ENCODE results near the gene PCDHGC5. TPM values are rescaled to one million over a fixed set of nuclear protein-coding genes. Genes with fewer than 3 reads are reported as not detected.

PCDHGC5 gene
- total and polyA plus RNA-seq, 2 donors (not counting 1 experiment from before 2014, with no cell fraction given) = 0.10 to 0.67 TPM

GRCh38 chr5:141494761-141495452 lies 6.0 kb downstream of the PCDHGC5 start:
- ChIA-PET POLR2A (no interaction called here), CTCF (interaction anchor here (0.7 to 2.7 kb wide), 2 partner anchors 18 to 124 kb away, joined by 3 to 13 read pairs; partner anchors contain the start of gene DIAPH1)
- no peaks in the 10 kb centered on the region for H3K36me3 ChIP-seq (replicated peaks in 1 of 2; ENCODE audit: control extremely low read depth in 1 of 2, control insufficient read depth in 1 of 2, extremely low read depth in 1 of 2, insufficient read depth in 2 of 2, low read length in 1 of 2)
- intact Hi-C loops (cut with micrococcal nuclease) = no loop called here
- peaks cover 18% of the 10 kb centered on the region for H3K4me1 Mint-ChIP-seq
- H3K27me3 Mint-ChIP-seq = peaks cover 34% of the 10 kb centered on the region
- no peak overlapping the region for H3K27ac ChIP-seq (ENCODE audit: low read length in 2 of 2)
- peaks cover 0 to 48% (median 18%) of the 10 kb centered on the region in 4 experiments for H3K27me3 ChIP-seq (replicated peaks in 1 of 4; ENCODE audit: control extremely low read depth in 1 of 4, control insufficient read depth in 3 of 4, insufficient read depth in 4 of 4, low read length in 3 of 4)
- 42% methylated on average over 19 of the region's 22 CpGs for WGBS (ENCODE audit: insufficient coverage)
- H3K9me3 ChIP-seq (ENCODE audit: control extremely low read depth in 1 of 3, control insufficient read depth in 2 of 3, insufficient read depth in 1 of 3, low read length in 2 of 3) = peaks cover 0 to 16% (median 0%) of the 10 kb centered on the region in 3 donors
- no peak overlapping the region for H3K4me3 Mint-ChIP-seq
- TF ChIP-seq EZH2 (IDR thresholded peaks at IDR 0.05; ENCODE audit: borderline replicate concordance, insufficient read depth, low read depth, low read length, poor library complexity, severe bottlenecking) = no peak
- TF ChIP-seq, protein P1, sequence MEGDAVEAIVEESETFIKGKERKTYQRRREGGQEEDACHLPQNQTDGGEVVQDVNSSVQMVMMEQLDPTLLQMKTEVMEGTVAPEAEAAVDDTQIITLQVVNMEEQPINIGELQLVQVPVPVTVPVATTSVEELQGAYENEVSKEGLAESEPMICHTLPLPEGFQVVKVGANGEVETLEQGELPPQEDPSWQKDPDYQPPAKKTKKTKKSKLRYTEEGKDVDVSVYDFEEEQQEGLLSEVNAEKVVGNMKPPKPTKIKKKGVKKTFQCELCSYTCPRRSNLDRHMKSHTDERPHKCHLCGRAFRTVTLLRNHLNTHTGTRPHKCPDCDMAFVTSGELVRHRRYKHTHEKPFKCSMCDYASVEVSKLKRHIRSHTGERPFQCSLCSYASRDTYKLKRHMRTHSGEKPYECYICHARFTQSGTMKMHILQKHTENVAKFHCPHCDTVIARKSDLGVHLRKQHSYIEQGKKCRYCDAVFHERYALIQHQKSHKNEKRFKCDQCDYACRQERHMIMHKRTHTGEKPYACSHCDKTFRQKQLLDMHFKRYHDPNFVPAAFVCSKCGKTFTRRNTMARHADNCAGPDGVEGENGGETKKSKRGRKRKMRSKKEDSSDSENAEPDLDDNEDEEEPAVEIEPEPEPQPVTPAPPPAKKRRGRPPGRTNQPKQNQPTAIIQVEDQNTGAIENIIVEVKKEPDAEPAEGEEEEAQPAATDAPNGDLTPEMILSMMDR (IDR thresholded peaks at IDR 0.05) = no peak
- no peak for ATAC-seq (ENCODE audit: low read depth)
- no peaks in the 10 kb centered on the region for H3K79me2 ChIP-seq (ENCODE audit: control insufficient read depth, insufficient read depth, low read length)
- H4K20me1 ChIP-seq (ENCODE audit: control insufficient read depth, insufficient read depth, low read length, poor library complexity, severe bottlenecking) = no peaks in the 10 kb centered on the region
- no peaks in the 10 kb centered on the region for H3K9me3 Mint-ChIP-seq (ENCODE audit: insufficient read depth)
- H2AFZ ChIP-seq (ENCODE audit: insufficient read depth, low read depth, low read length, poor library complexity, severe bottlenecking) = no peak overlapping the region
- H3K4me2 ChIP-seq (replicated peaks; ENCODE audit: low read depth, low read length, poor library complexity, severe bottlenecking) = no peak overlapping the region
- no peak overlapping the region for H3K4me3 ChIP-seq (ENCODE audit: control extremely low read depth in 1 of 5, extremely low read depth in 1 of 5, insufficient read depth in 1 of 5, low read depth in 2 of 5, low read length in 4 of 5)
- no peak for DNase-seq
- H3K4me1 ChIP-seq (ENCODE audit: control insufficient read depth in 2 of 2, insufficient read depth in 2 of 2, low read length in 2 of 2) = peaks cover 17 to 21% of the 10 kb centered on the region in 2 donors
- H3K9ac ChIP-seq (ENCODE audit: low read length) = no peak overlapping the region
- no peak overlapping the region for H3K27ac Mint-ChIP-seq

DNA sequence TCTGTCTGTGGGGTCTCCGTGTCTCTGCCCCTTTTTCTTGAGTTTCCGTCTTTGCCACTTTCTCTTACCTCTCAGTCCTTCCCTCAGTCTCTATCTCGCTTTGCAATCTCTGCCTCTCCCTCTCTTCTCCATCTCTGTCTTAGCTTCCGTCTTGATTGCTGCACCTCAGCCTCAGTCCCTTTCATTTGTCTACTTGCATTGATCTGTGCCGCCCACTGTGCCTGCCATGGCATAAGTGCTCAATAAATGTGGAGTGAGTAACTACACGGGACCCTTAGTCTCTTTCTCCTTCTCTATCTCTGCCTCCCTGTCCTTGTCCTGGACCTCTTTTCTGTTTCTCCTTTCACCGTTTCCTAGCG lies 6.6 kb downstream of the PCDHGC5 start:
- no peaks in the 10 kb centered on the region for H4K20me1 ChIP-seq (ENCODE audit: control insufficient read depth, insufficient read depth, low read length, poor library complexity, severe bottlenecking)
- H3K4me3 ChIP-seq (ENCODE audit: control extremely low read depth in 1 of 5, extremely low read depth in 1 of 5, insufficient read depth in 1 of 5, low read depth in 2 of 5, low read length in 4 of 5) = no peak overlapping the region
- no peak for TF ChIP-seq EZH2 (IDR thresholded peaks at IDR 0.05; ENCODE audit: borderline replicate concordance, insufficient read depth, low read depth, low read length, poor library complexity, severe bottlenecking)
- TF ChIP-seq, protein P1 (IDR thresholded peaks at IDR 0.05) = no peak
- no peak overlapping the region for H2AFZ ChIP-seq (ENCODE audit: insufficient read depth, low read depth, low read length, poor library complexity, severe bottlenecking)
- H3K4me1 Mint-ChIP-seq = peaks cover 18% of the 10 kb centered on the region
- peaks cover 29% of the 10 kb centered on the region for H3K27me3 Mint-ChIP-seq
- no peaks in the 10 kb centered on the region for H3K9me3 Mint-ChIP-seq (ENCODE audit: insufficient read depth)
- peaks cover 0 to 16% (median 0%) of the 10 kb centered on the region in 3 donors for H3K9me3 ChIP-seq (ENCODE audit: control extremely low read depth in 1 of 3, control insufficient read depth in 2 of 3, insufficient read depth in 1 of 3, low read length in 2 of 3)
- DNase-seq (no peak), ATAC-seq (ENCODE audit: low read depth) (no peak)
- intact Hi-C loops (cut with micrococcal nuclease) = no loop called here
- CTCF ChIA-PET = no interaction called here
- H3K9ac ChIP-seq (ENCODE audit: low read length) = no peak overlapping the region
- no peak overlapping the region for H3K4me2 ChIP-seq (replicated peaks; ENCODE audit: low read depth, low read length, poor library complexity, severe bottlenecking)
- H3K27ac ChIP-seq (ENCODE audit: low read length in 2 of 2) = no peak overlapping the region
- no peaks in the 10 kb centered on the region for H3K79me2 ChIP-seq (ENCODE audit: control insufficient read depth, insufficient read depth, low read length)
- no peak overlapping the region for H3K4me3 Mint-ChIP-seq
- H3K27me3 ChIP-seq (replicated peaks in 1 of 4; ENCODE audit: control extremely low read depth in 1 of 4, control insufficient read depth in 3 of 4, insufficient read depth in 4 of 4, low read length in 3 of 4) = peaks cover 0 to 43% (median 16%) of the 10 kb centered on the region in 4 experiments
- H3K27ac Mint-ChIP-seq = no peak overlapping the region
- peaks cover 17 to 21% of the 10 kb centered on the region in 2 donors for H3K4me1 ChIP-seq (ENCODE audit: control insufficient read depth in 2 of 2, insufficient read depth in 2 of 2, low read length in 2 of 2)
- WGBS (ENCODE audit: insufficient coverage) = 83% methylated on average over 6 of the region's 8 CpGs
- no peaks in the 10 kb centered on the region for H3K36me3 ChIP-seq (replicated peaks in 1 of 2; ENCODE audit: control extremely low read depth in 1 of 2, control insufficient read depth in 1 of 2, extremely low read depth in 1 of 2, insufficient read depth in 2 of 2, low read length in 1 of 2)
- POLR2A ChIA-PET = no interaction called here
